Panc1 (cell line): ENCODE data around the gene C3orf80.

Source experiments
- POLR2AphosphoS5 ChIP-seq: IDR thresholded peaks from 2 replicates; pipeline ENCODE4 v1.6.1; 2012; ENCODE audit warnings: mild to moderate bottlenecking, low read depth, low read length, moderate library complexity
- SIN3A ChIP-seq: IDR thresholded peaks from 2 replicates; pipeline ENCODE4 v1.6.1; 2012; ENCODE audit warnings: low read depth, mild to moderate bottlenecking, low read length, moderate library complexity, borderline replicate concordance; ENCODE audit not compliant: insufficient read depth
- TCF7L2 ChIP-seq: IDR thresholded peaks from 2 replicates; pipeline ENCODE4 v1.6.1; 2011; ENCODE audit warnings: mild to moderate bottlenecking, low read depth, low read length, inconsistent platforms
- TF ChIP-seq, protein P1 (sequence below): fragments of 450-650 bp; IDR thresholded peaks from 2 replicates; pipeline ENCODE4 v1.5.1; 2017; ENCODE audit warnings: mild to moderate bottlenecking
- TF ChIP-seq, protein P2 (sequence below), 2 experiments: IDR thresholded peaks; 2 replicates each; pipeline ENCODE4 v1.6.1; 2011 to 2012; ENCODE audit warnings: low read depth in 2 of 2, control low read depth in 1 of 2, low read length in 1 of 2, mild to moderate bottlenecking in 1 of 2, moderate library complexity in 1 of 2; ENCODE audit not compliant: insufficient read depth in 1 of 2

DNA sequence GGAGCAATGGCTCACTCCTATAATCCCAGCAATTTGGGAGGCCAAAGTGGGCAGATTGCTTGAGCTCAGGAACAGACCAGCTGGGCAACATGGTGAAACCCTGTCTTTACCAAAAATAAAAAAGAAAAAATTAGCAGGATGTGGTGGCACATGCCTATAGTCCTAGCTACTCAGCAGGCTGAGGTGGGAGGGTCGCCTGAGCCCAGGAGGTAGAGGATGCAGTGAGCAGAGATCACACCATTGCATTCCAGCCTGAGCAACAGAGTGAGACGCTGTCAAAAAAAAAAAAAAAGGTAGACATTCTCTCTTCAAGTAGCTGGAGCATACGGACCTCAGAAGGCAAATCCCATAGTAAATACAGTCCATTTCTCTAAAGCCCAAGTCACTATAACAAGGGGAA, 7.1 kb upstream of the C3orf80 start:
- TF ChIP-seq, protein P1, sequence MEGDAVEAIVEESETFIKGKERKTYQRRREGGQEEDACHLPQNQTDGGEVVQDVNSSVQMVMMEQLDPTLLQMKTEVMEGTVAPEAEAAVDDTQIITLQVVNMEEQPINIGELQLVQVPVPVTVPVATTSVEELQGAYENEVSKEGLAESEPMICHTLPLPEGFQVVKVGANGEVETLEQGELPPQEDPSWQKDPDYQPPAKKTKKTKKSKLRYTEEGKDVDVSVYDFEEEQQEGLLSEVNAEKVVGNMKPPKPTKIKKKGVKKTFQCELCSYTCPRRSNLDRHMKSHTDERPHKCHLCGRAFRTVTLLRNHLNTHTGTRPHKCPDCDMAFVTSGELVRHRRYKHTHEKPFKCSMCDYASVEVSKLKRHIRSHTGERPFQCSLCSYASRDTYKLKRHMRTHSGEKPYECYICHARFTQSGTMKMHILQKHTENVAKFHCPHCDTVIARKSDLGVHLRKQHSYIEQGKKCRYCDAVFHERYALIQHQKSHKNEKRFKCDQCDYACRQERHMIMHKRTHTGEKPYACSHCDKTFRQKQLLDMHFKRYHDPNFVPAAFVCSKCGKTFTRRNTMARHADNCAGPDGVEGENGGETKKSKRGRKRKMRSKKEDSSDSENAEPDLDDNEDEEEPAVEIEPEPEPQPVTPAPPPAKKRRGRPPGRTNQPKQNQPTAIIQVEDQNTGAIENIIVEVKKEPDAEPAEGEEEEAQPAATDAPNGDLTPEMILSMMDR = no peak
- TF ChIP-seq SIN3A = no peak
- TF ChIP-seq POLR2AphosphoS5 = no peak
- TF ChIP-seq, protein P2, sequence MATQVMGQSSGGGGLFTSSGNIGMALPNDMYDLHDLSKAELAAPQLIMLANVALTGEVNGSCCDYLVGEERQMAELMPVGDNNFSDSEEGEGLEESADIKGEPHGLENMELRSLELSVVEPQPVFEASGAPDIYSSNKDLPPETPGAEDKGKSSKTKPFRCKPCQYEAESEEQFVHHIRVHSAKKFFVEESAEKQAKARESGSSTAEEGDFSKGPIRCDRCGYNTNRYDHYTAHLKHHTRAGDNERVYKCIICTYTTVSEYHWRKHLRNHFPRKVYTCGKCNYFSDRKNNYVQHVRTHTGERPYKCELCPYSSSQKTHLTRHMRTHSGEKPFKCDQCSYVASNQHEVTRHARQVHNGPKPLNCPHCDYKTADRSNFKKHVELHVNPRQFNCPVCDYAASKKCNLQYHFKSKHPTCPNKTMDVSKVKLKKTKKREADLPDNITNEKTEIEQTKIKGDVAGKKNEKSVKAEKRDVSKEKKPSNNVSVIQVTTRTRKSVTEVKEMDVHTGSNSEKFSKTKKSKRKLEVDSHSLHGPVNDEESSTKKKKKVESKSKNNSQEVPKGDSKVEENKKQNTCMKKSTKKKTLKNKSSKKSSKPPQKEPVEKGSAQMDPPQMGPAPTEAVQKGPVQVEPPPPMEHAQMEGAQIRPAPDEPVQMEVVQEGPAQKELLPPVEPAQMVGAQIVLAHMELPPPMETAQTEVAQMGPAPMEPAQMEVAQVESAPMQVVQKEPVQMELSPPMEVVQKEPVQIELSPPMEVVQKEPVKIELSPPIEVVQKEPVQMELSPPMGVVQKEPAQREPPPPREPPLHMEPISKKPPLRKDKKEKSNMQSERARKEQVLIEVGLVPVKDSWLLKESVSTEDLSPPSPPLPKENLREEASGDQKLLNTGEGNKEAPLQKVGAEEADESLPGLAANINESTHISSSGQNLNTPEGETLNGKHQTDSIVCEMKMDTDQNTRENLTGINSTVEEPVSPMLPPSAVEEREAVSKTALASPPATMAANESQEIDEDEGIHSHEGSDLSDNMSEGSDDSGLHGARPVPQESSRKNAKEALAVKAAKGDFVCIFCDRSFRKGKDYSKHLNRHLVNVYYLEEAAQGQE (IDR thresholded peaks at IDR 0.05; ENCODE audit: insufficient read depth in 1 of 2, low read depth in 2 of 2, low read length in 1 of 2) = no peak
- no peak for TF ChIP-seq TCF7L2
